ENCODE data around the gene UGT3A2.

The UGT3A2 gene

GRCh38 chr5:35999547-35999946, 67.1 kb downstream of the UGT3A2 start:
- no peak for DNase-seq

GRCh38 chr5:35996076-35996475, 70.6 kb downstream of the UGT3A2 start:
- DNase-seq: no peak

- no peak for DNase-seq
Observed at GRCh38 chr5:35990941-35991611, 75.6 kb downstream of the UGT3A2 start, which contains the start of gene UGT3A1. Gene UGT3A1 (minus strand): TSS chr5:35991390. CDS start chr5:35991240, 150 bp downstream.

DNA sequence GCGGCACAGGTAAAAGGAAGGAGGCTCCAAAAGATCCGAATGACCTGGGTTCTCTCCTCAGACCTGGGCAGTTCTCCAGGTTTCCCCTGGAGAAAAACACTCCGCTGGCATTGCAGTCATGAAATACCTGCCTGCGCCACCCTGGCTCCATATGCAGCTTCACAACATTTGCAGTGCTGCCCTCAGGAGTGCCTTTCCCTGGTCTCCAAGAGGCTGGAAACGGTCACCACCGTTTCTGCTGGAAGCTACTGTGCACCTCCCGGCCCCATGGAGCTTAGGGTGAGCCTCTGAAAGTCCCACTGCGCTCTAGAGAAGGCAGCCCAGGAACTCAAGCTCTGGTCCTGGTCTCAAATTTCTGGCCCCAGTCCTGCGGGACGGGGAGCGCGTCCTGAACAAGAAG, 76.2 kb downstream of the UGT3A2 start:
- DNase-seq: no peak

DNA sequence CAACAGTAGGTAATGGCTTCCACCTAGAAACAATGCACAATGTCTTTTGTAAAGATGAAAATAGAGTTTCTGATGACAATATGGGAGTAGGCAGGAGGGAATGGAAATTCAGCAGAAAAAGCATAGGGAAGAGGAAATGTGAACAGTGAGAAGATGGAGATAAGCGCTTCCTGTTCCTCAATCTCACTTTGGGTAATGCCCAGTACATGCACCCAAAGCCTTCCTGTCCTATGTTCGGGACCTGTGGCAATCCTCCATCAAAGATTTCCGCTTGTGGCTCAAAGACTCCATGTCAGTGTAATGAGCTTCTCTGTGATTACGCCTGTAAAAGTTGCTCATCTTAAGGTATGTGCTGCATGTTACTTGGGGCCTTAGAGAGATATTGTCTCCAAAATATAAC, 78.2 kb downstream of the UGT3A2 start:
- no peak for DNase-seq

GRCh38 chr5:35987776-35988175, 78.9 kb downstream of the UGT3A2 start:
- DNase-seq: no peak
